GM13977 (cell line): ENCODE measurements around the gene SLC49A4.

Source experiments
- DNase-seq: peaks from one replicate; pipeline ENCODE4 v3.0.0; 2012; ENCODE audit warnings: low spot score
- CTCF ChIP-seq: IDR thresholded peaks from 2 replicates; pipeline ENCODE4 v1.5.1; 2012; ENCODE audit warnings: mild to moderate bottlenecking, control low read depth; ENCODE audit not compliant: insufficient read depth; ENCODE audit errors: extremely low read depth, missing control alignments
- in situ Hi-C: fragments of 300-500 bp; cut with MboI; formaldehyde crosslinking; loops from one replicate; pipeline ENCODE4 v1.12.0; 2022; ENCODE audit warnings: low sequenced_read_pairs, low pct_unique_long_range_greater_than_20kb, mixed read lengths, inconsistent platforms; ENCODE audit not compliant: unreplicated experiment

Gene SLC49A4

GRCh38 chr3:122810734-122811133, 15.9 kb downstream of the SLC49A4 start:
- no peak for TF ChIP-seq CTCF
- DNase-seq = no peak
- in situ Hi-C loops = no loop called here

GRCh38 chr3:122816587-122816986, 21.7 kb downstream of the SLC49A4 start:
- DNase-seq = no peak
- in situ Hi-C loops = no loop called here
- TF ChIP-seq CTCF = no peak

- no peak for DNase-seq
- TF ChIP-seq CTCF = no peak
- in situ Hi-C loops = no loop called here
Measured at GRCh38 chr3:122824465-122825381, 29.9 kb downstream of the SLC49A4 start.

GRCh38 chr3:122825460-122825859, 30.6 kb downstream of the SLC49A4 start:
- no peak for TF ChIP-seq CTCF
- in situ Hi-C loops = no loop called here
- no peak for DNase-seq

- in situ Hi-C loops = no loop called here
Measured at GRCh38 chr3:122826278-122826677, 31.4 kb downstream of the SLC49A4 start.

GRCh38 chr3:122828281-122828680, 33.4 kb downstream of the SLC49A4 start:
- DNase-seq = no peak
- in situ Hi-C loops = no loop called here
- no peak for TF ChIP-seq CTCF

More at GRCh38 chr3:122826278-122826677, 31.4 kb downstream of the SLC49A4 start:
- no peak for DNase-seq
- no peak for TF ChIP-seq CTCF
